HepG2 (cell line): ENCODE results near the gene SHANK3. TPM values are rescaled to one million over a fixed set of nuclear protein-coding genes. Genes with fewer than 3 reads are reported as not detected.

Source experiments
- ATAC-seq: fragments of 200-7000 bp; cut with Tn5 transposase; 3 replicates; pipeline ENCODE4 v1.9.1; 2020; ENCODE audit warnings: mild to moderate bottlenecking, moderate library complexity
- BruUV-seq: library from RNA; stranded (reverse); fragments of 400-500 nt; replicated peaks from 2 replicates; lab custom pipeline; 2021; lab: Mats Ljungman, UMichigan
- CTCF ChIA-PET: fragments of 300-600 bp; formaldehyde crosslinking; extraction: SDS; loops from one replicate; lab custom pipeline; 2021; ENCODE audit warnings: low total read pairs, inconsistent platforms, low intra/inter-chr PET ratio; lab: Yijun Ruan, JAX
- POLR2A ChIA-PET: fragments of 350-600 bp; sonication (Branson Sonifier 250); formaldehyde crosslinking; loops from one replicate; lab custom pipeline; 2020; ENCODE audit warnings: antibody characterized with exemption, inconsistent platforms; lab: Yijun Ruan, JAX
- DNase-seq: peaks from one replicate; pipeline ENCODE4 v3.0.0-alpha.2; 2015; ENCODE audit warnings: low spot score
- FAIRE-seq: peaks from 3 replicates; lab custom pipeline; 2011; peaks lifted over from hg19 to GRCh38; lab: Jason Lieb, UNC
- H2AFZ ChIP-seq: one replicate; pipeline ENCODE4 v1.6.1; 2011; ENCODE audit warnings: low read length, inconsistent platforms
- H3K27ac ChIP-seq: fragments of 300-600 bp; 3 replicates; pipeline ENCODE4 v1.8.0; 2011; ENCODE audit warnings: mixed run types, mild to moderate bottlenecking, mixed read lengths, low read length, inconsistent platforms; ENCODE audit not compliant: insufficient read depth; ENCODE audit errors: extremely low read length
- H3K27me3 ChIP-seq, 2 experiments: fragments of 200-600 bp in 1 of 2; 2 replicates in 1 of 2; 3 replicates in 1 of 2; pipeline versions ENCODE4 v1.6.0 to v1.8.0; 2011; ENCODE audit warnings: low read length in 2 of 2, mild to moderate bottlenecking in 2 of 2, moderate library complexity in 2 of 2, inconsistent platforms in 1 of 2; ENCODE audit not compliant: insufficient read depth in 2 of 2, control insufficient read depth in 1 of 2
- H3K36me3 ChIP-seq, 2 experiments: fragments of 200-600 bp in 1 of 2; replicated peaks in 1 of 2; 2 replicates in 1 of 2; 3 replicates in 1 of 2; pipeline versions ENCODE4 v1.5.1 to v1.8.0; 2011; ENCODE audit warnings: low read length in 2 of 2, inconsistent platforms in 1 of 2; ENCODE audit not compliant: insufficient read depth in 2 of 2, control insufficient read depth in 1 of 2
- H3K4me1 ChIP-seq: 2 replicates; pipeline ENCODE4 v1.5.1; 2012; ENCODE audit warnings: low read length, inconsistent platforms; ENCODE audit not compliant: insufficient read depth
- H3K4me2 ChIP-seq: 2 replicates; pipeline ENCODE4 v1.6.0; 2011; ENCODE audit warnings: low read depth, low read length, inconsistent platforms
- H3K4me3 ChIP-seq, 3 experiments: fragments of 200-600 bp in 1 of 3; sonication (generic), shearing (Covaris generic) in 1 of 3; replicated peaks in 1 of 3; 2 replicates each; pipeline ENCODE4 v1.5.1; 2011 to 2016; ENCODE audit warnings: low read length in 3 of 3, inconsistent platforms in 2 of 3, low read depth in 2 of 3, mild to moderate bottlenecking in 2 of 3, control low read depth in 1 of 3, mixed read lengths in 1 of 3; ENCODE audit not compliant: insufficient read depth in 1 of 3
- H3K79me2 ChIP-seq: one replicate; pipeline ENCODE4 v1.6.1; 2011; ENCODE audit warnings: low read length, inconsistent platforms; ENCODE audit not compliant: insufficient read depth
- H3K9ac ChIP-seq: 2 replicates; pipeline ENCODE4 v1.6.0; 2011; ENCODE audit warnings: mild to moderate bottlenecking, low read depth, low read length, inconsistent platforms; ENCODE audit not compliant: insufficient read depth
- H3K9me3 ChIP-seq: 2 replicates; pipeline ENCODE4 v1.5.1; 2012; ENCODE audit warnings: mild to moderate bottlenecking, low read length
- H4K20me1 ChIP-seq: 2 replicates; pipeline ENCODE4 v1.6.0; 2011; ENCODE audit warnings: inconsistent platforms, mild to moderate bottlenecking, low read length, moderate library complexity; ENCODE audit not compliant: insufficient read depth
- AHR ChIP-seq: IDR thresholded peaks from 2 replicates; pipeline ENCODE4 v1.6.1; 2018; ENCODE audit warnings: missing genetic modification reagents, missing compliant biosample characterization
- MAFK ChIP-seq, 2 experiments: IDR thresholded peaks in 1 of 2; conservative IDR thresholded peaks in 1 of 2; 2 replicates each; pipeline ENCODE4 v1.6.1; 2011; ENCODE audit warnings: improper control_type of control experiment in 2 of 2, low read length in 2 of 2
- MXD4 ChIP-seq: IDR thresholded peaks from 2 replicates; pipeline ENCODE4 v1.6.1; 2016; ENCODE audit warnings: mild to moderate bottlenecking, missing biosample characterization, missing genetic modification reagents
- RELA ChIP-seq: sonication (generic); formaldehyde crosslinking; IDR thresholded peaks from 2 replicates; pipeline ENCODE4 v1.4.0; 2020; ENCODE audit warnings: missing genetic modification reagents
- SNAPC2 ChIP-seq: sonication (generic); formaldehyde crosslinking; IDR thresholded peaks from 2 replicates; pipeline ENCODE4 v1.8.1; 2022; ENCODE audit warnings: mild to moderate bottlenecking, missing genetic modification reagents
- TARDBP ChIP-seq: sonication (generic); formaldehyde crosslinking; IDR thresholded peaks from 2 replicates; pipeline ENCODE4 v1.8.0; 2022; ENCODE audit warnings: mild to moderate bottlenecking, missing genetic modification reagents
- ZFP1 ChIP-seq: IDR thresholded peaks from 2 replicates; pipeline ENCODE4 v1.6.1; 2016
- ZNF143 ChIP-seq: sonication (generic); formaldehyde crosslinking; IDR thresholded peaks from 2 replicates; pipeline ENCODE4 v1.4.0; 2020; ENCODE audit warnings: missing genetic modification reagents
- ZNF337 ChIP-seq: sonication (generic); formaldehyde crosslinking; IDR thresholded peaks from 2 replicates; pipeline ENCODE4 v1.5.1; 2020; ENCODE audit warnings: missing genetic modification reagents, low read depth, mild to moderate bottlenecking, borderline replicate concordance
- ZNF678 ChIP-seq: sonication (generic); formaldehyde crosslinking; IDR thresholded peaks from 2 replicates; pipeline ENCODE4 v1.4.0; 2020; ENCODE audit warnings: mild to moderate bottlenecking, missing genetic modification reagents
- WGBS: methylation state at CpG from one replicate; pipeline ENCODE4 v1.1.6; 2017; ENCODE audit warnings: low lambda C conversion rate; 5-methylcytosine and 5-hydroxymethylcytosine counted together
- in situ Hi-C: cut with HindIII; loops from 2 replicates; pipeline ENCODE4 v1.10.0; 2017; ENCODE audit warnings: low pct_unique_long_range_greater_than_20kb; ENCODE audit not compliant: extremely low pct_ligation_motif_present
- intact Hi-C: fragments of 100-400 bp; cut with micrococcal nuclease; formaldehyde crosslinking; loops from one replicate; pipeline ENCODE4 v1.10.0; 2022; ENCODE audit not compliant: unreplicated experiment
- polyA plus RNA-seq, 8 experiments: library from polyadenylated mRNA; depleted of rRNA in 3 of 8; stranded (reverse) in 7 of 8; unstranded in 1 of 8; fragments of >200 nt; fragmentation: Illumina TruSeq in 4 of 8; extraction: Trizol in 4 of 8; gene quantifications; 2 replicates each; pipeline versions ENCODE4 v1.2.1 to v1.2.3, GENCODE V29; 2011 to 2016; ENCODE audit warnings: low read depth in 4 of 8, missing spikeins in 1 of 8, mixed read lengths in 1 of 8; ENCODE audit not compliant: insufficient read depth in 1 of 8
- total RNA-seq, 5 experiments: library from RNA; depleted of rRNA; stranded (reverse); fragments of >200 nt; fragmentation: Illumina TruSeq; extraction: Trizol; gene quantifications; 2 replicates each; pipeline ENCODE4 v1.2.3, GENCODE V29; 2016; ENCODE audit warnings: low read depth in 1 of 5
- TF ChIP-seq, protein P1 (sequence below): sonication (generic); formaldehyde crosslinking; IDR thresholded peaks from 2 replicates; pipeline ENCODE4 v1.8.1; 2023; ENCODE audit warnings: missing genetic modification reagents, inconsistent platforms, borderline replicate concordance

The SHANK3 gene
- total and polyA plus RNA-seq, 2 of the 13 experiments (the other 11 are each of a cell fraction or from before 2014, with no cell fraction given), result 2.9 to 4.6 TPM

DNA sequence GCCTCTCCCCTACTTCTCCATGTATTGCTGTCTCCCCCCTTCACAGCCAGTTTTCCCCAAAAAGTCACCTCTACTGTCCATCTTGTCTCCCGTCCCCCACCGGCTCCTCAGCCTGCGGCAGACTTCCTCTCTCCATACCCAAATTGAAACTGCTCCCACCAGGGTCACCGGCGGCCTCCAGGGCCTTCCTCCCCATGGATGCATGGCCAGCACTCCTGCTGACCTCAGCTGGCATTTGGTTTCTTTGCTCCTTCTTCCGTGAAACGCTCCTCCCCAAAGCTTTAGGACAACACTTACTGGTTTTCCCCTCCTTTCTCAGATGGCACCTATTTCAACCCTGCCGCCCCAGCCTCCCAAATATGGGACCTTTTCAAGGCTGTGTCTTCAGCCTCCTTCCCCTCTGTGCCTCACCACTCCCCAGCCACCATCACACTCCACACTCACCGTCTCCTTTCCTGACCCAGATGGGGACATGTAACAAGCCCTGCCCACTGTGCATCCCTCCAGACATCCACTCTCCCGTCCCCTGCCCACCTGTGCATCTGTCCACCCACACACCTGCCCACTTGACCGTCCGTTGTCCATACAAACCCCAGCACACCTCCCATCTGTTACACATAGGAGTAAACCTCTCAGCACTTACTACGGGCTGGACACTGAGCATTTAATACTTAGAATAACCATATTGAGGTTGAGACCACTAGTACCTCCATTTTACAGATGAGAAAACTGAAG is 43.8 kb downstream of the SHANK3 start:
- TF ChIP-seq, protein P1, sequence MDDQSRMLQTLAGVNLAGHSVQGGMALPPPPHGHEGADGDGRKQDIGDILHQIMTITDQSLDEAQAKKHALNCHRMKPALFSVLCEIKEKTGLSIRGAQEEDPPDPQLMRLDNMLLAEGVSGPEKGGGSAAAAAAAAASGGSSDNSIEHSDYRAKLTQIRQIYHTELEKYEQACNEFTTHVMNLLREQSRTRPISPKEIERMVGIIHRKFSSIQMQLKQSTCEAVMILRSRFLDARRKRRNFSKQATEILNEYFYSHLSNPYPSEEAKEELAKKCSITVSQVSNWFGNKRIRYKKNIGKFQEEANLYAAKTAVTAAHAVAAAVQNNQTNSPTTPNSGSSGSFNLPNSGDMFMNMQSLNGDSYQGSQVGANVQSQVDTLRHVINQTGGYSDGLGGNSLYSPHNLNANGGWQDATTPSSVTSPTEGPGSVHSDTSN (CRISPR knock-in tag), result no peak
- TF ChIP-seq SNAPC2 (CRISPR knock-in tag) (no peak), AHR (CRISPR knock-in tag) (no peak), ZNF143 (CRISPR knock-in tag) (no peak), MXD4 (CRISPR knock-in tag) (no peak)
- Histone ChIP-seq H2AFZ (no peak overlapping the region), H3K79me2 (no peaks in the 10 kb centered on the region), H3K27ac (no peak overlapping the region), H3K4me2 (no peak overlapping the region), H3K36me3 (peaks cover 3 to 4% of the 10 kb centered on the region in 2 experiments; a peak in 4 of 5 replicates), H4K20me1 (no peaks in the 10 kb centered on the region), H3K4me3 (no peak overlapping the region), H3K27me3 (no peaks in the 10 kb centered on the region), H3K9ac (no peak overlapping the region), H3K9me3 (no peaks in the 10 kb centered on the region), H3K4me1 (no peaks in the 10 kb centered on the region)
- CTCF ChIA-PET, result no interaction called here
- in situ Hi-C loops (no loop called here), intact Hi-C loops (no loop called here)
- no TSS peak for BruUV-seq
- POLR2A ChIA-PET, result no interaction called here
- FAIRE-seq (no peak), ATAC-seq (no peak), DNase-seq (no peak)
- 97% methylated on average over 13 of the region's 13 CpGs for WGBS

DNA sequence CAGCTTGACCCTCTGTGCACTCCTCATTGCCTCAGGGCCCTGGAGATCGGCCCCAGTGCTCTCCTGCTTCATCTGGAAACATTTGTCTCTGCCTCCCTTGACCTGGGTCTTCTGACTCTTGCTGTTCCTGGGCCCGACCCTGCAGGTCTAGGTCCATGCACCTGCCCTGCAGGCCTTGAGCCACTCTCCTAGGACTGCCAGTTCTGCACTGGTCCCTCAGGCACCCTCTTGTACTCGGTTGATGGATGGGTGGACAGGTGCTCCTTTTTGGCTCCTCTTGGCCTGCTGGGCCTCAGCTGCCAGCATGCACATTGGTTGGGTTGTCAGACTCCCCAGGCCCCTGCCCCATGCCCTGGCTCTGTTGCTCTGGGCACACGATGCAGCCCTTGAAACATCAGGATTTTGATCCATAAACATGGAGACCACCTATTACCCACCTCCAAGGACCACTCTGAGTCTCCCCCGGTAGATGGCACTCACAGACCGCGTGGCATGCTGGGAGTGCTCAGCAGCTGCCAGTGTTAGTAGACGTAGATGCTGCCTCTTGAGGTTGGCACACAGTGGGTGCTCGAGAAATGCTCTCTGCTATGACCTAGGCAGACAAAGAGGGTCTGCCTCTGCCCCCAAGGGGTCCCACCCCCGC is 45.2 kb downstream of the SHANK3 start:
- POLR2A ChIA-PET, result no interaction called here

More for the DNA sequence above, 45.2 kb downstream of the SHANK3 start:
- Histone ChIP-seq H3K9me3 (no peaks in the 10 kb centered on the region), H3K4me2 (no peak overlapping the region), H3K27ac (no peak overlapping the region), H3K27me3 (no peaks in the 10 kb centered on the region), H2AFZ (no peak overlapping the region), H3K9ac (no peak overlapping the region), H3K36me3 (peaks cover 8 to 10% of the 10 kb centered on the region in 2 experiments), H3K4me1 (no peaks in the 10 kb centered on the region), H4K20me1 (no peaks in the 10 kb centered on the region), H3K4me3 (no peak overlapping the region), H3K79me2 (no peaks in the 10 kb centered on the region)
- 96% methylated on average over 7 of the region's 10 CpGs for WGBS
- in situ Hi-C loops (no loop called here), intact Hi-C loops (no loop called here)
- no TSS peak for BruUV-seq
- TF ChIP-seq TARDBP (CRISPR knock-in tag), result no peak
- no peak for TF ChIP-seq ZNF678 (CRISPR knock-in tag)
- TF ChIP-seq ZNF337 (CRISPR knock-in tag), result no peak
- no peak for TF ChIP-seq MAFK (conservative IDR thresholded peaks at IDR 0.05 in 1 of 2, IDR thresholded peaks at IDR 0.05 in 1 of 2; ENCODE audit: low read length in 2 of 2)
- no peak for TF ChIP-seq ZFP1 (CRISPR knock-in tag)
- no peak for TF ChIP-seq RELA (CRISPR knock-in tag)
- ATAC-seq (no peak), FAIRE-seq (no peak), DNase-seq (no peak)
- CTCF ChIA-PET, result no interaction called here
